ENCODE results near the gene DPEP2.

DNA sequence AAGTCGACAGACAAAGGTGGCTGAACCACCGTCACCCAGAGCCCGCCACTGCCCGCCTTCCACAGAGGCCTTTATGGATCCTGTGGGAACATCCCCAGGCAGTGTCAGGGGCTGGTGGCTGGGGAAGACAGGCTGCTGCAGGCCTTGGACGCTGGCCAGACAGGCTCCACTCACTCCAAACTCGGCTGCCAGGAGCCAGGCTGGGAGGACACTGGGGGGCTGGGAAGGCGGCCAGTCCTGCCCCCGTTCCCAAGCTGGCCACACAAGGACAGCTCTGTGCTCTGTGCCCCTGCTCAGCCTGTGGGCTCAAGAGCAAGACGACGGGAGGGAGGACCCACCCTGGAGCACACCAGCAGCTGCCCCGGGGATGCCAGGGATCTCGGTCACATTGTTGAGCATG, 47.8 kb downstream of the DPEP2 start:
- TF ChIP-seq POLR2AphosphoS5 (IDR thresholded peaks at IDR 0.05; ENCODE audit: low read depth) (no peak), NANOG (IDR thresholded peaks at IDR 0.05; ENCODE audit: borderline replicate concordance) (no peak), STAT1 (IDR thresholded peaks at IDR 0.05; ENCODE audit: unreplicated experiment) (no peak), EZH2phosphoT487 (IDR thresholded peaks at IDR 0.05; ENCODE audit: unreplicated experiment) (no peak), EZH2 (IDR thresholded peaks at IDR 0.05; ENCODE audit: low read depth, unreplicated experiment) (no peak)
- TF ChIP-seq, protein P1, sequence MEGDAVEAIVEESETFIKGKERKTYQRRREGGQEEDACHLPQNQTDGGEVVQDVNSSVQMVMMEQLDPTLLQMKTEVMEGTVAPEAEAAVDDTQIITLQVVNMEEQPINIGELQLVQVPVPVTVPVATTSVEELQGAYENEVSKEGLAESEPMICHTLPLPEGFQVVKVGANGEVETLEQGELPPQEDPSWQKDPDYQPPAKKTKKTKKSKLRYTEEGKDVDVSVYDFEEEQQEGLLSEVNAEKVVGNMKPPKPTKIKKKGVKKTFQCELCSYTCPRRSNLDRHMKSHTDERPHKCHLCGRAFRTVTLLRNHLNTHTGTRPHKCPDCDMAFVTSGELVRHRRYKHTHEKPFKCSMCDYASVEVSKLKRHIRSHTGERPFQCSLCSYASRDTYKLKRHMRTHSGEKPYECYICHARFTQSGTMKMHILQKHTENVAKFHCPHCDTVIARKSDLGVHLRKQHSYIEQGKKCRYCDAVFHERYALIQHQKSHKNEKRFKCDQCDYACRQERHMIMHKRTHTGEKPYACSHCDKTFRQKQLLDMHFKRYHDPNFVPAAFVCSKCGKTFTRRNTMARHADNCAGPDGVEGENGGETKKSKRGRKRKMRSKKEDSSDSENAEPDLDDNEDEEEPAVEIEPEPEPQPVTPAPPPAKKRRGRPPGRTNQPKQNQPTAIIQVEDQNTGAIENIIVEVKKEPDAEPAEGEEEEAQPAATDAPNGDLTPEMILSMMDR (conservative IDR thresholded peaks at IDR 0.05; ENCODE audit: low read depth in 2 of 2): no peak
- TF ChIP-seq, protein P2, sequence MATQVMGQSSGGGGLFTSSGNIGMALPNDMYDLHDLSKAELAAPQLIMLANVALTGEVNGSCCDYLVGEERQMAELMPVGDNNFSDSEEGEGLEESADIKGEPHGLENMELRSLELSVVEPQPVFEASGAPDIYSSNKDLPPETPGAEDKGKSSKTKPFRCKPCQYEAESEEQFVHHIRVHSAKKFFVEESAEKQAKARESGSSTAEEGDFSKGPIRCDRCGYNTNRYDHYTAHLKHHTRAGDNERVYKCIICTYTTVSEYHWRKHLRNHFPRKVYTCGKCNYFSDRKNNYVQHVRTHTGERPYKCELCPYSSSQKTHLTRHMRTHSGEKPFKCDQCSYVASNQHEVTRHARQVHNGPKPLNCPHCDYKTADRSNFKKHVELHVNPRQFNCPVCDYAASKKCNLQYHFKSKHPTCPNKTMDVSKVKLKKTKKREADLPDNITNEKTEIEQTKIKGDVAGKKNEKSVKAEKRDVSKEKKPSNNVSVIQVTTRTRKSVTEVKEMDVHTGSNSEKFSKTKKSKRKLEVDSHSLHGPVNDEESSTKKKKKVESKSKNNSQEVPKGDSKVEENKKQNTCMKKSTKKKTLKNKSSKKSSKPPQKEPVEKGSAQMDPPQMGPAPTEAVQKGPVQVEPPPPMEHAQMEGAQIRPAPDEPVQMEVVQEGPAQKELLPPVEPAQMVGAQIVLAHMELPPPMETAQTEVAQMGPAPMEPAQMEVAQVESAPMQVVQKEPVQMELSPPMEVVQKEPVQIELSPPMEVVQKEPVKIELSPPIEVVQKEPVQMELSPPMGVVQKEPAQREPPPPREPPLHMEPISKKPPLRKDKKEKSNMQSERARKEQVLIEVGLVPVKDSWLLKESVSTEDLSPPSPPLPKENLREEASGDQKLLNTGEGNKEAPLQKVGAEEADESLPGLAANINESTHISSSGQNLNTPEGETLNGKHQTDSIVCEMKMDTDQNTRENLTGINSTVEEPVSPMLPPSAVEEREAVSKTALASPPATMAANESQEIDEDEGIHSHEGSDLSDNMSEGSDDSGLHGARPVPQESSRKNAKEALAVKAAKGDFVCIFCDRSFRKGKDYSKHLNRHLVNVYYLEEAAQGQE (IDR thresholded peaks at IDR 0.05; ENCODE audit: unreplicated experiment): no peak
- TF ChIP-seq, protein P3, sequence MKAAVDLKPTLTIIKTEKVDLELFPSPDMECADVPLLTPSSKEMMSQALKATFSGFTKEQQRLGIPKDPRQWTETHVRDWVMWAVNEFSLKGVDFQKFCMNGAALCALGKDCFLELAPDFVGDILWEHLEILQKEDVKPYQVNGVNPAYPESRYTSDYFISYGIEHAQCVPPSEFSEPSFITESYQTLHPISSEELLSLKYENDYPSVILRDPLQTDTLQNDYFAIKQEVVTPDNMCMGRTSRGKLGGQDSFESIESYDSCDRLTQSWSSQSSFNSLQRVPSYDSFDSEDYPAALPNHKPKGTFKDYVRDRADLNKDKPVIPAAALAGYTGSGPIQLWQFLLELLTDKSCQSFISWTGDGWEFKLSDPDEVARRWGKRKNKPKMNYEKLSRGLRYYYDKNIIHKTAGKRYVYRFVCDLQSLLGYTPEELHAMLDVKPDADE (IDR thresholded peaks at IDR 0.05): no peak

Measured in GM23338 (cell line).